ENCODE data around the gene GPC5.

DNA sequence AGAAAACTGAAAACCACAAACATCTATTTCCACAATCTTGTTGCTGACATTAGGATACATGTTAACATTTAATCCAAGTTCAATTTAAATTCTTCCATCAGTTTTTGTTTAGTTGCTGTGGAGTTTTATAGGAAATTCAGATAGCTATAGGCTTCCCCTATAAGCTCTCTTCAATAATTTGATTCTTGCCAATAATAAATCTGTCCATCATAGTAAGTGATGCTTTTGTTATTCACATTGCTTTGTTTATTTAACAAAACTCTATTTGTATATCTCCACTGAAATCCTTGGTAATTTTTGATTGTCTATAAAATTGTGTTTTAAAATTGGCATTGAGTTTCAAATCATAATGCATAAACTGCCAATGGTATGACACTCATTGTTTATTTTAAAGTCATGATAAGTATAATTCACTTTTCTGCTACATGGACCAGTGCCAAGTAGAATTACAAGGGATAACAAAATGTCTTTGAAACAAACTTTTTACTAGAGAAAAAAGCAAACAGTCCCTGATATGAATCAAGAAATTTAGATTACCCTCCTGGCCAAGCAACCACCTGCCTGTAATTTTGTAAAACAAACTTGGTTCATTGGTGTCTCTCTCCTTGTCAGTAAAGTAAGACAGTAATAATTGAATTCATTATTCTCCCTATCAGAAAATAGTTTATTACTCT, 1250.9 kb downstream of the GPC5 start:
- TF ChIP-seq POLR2A (IDR thresholded peaks at IDR 0.05) = no peak
- TF ChIP-seq, protein P1, sequence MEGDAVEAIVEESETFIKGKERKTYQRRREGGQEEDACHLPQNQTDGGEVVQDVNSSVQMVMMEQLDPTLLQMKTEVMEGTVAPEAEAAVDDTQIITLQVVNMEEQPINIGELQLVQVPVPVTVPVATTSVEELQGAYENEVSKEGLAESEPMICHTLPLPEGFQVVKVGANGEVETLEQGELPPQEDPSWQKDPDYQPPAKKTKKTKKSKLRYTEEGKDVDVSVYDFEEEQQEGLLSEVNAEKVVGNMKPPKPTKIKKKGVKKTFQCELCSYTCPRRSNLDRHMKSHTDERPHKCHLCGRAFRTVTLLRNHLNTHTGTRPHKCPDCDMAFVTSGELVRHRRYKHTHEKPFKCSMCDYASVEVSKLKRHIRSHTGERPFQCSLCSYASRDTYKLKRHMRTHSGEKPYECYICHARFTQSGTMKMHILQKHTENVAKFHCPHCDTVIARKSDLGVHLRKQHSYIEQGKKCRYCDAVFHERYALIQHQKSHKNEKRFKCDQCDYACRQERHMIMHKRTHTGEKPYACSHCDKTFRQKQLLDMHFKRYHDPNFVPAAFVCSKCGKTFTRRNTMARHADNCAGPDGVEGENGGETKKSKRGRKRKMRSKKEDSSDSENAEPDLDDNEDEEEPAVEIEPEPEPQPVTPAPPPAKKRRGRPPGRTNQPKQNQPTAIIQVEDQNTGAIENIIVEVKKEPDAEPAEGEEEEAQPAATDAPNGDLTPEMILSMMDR (IDR thresholded peaks at IDR 0.05) = no peak
